GM18502 (cell line): ENCODE results near the gene PCDHGA9.
A peak's percentile ranks its signal among the peaks of the same experiment; 100 is the strongest.
"Not testable (repeated sequence)": the region's sequence is repeated elsewhere in the genome, so short reads cannot be mapped to it uniquely, and the experiment has no call there.

Source experiments
- ATAC-seq: cut with Tn5 transposase; IDR thresholded peaks from one replicate; pipeline ENCODE4 v1.9.1; 2021; ENCODE audit warnings: mild to moderate bottlenecking; ENCODE audit not compliant: unreplicated experiment, poor library complexity

The PCDHGA9 gene

DNA sequence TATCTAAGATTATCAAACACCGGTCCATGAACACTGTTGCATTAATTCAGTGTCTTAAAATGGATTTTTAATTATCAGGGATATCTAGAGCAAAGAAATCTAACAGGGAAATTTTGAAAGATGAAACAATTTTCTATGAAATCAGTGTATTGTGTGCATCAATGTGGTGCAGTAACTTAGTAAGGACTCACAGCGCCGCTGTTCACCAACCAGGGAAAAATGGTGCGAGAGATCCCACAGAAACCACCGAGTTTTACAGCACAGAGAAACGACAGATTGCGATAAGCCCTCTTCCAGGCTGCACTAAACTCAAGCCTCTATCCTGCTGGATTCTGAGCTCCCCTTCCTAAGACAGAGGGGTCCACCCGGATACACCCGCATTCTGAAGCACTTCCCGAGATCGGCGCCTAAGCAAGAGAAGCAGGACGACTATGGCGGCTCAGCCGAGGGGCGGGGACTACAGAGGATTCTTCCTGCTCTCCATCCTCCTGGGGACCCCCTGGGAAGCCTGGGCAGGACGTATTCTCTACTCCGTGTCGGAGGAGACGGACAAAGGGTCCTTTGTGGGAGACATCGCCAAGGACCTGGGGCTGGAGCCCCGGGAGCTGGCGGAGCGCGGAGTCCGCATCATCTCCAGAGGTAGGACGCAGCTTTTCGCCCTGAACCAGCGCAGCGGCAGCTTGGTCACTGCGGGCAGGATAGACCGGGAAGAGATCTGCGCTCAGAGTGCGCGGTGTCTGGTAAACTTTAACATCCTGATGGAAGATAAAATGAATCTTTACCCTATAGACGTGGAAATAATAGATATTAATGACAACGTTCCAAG lies 19.9 kb upstream of the PCDHGA9 start, which contains the start of gene PCDHGA7:
PCDHGA7 (plus strand) TSS at position 274 of the 826 bp plus-strand sequence; CDS start at position 432, 158 bp downstream.
- ATAC-seq = no peak

DNA sequence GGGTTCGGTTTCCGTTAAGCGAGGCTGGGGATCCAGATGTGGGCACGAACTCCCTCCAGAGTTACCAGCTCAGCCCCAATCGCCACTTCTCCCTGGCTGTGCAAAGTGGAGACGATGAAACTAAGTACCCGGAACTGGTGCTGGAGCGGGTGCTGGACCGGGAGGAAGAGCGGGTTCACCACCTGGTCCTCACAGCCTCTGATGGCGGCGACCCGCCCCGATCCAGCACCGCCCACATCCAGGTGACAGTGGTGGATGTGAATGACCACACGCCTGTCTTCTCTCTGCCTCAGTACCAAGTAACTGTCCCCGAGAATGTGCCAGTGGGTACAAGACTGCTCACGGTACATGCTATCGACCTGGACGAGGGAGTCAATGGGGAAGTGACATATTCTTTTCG lies 19.2 kb upstream of the PCDHGA9 start:
- ATAC-seq = no peak

DNA sequence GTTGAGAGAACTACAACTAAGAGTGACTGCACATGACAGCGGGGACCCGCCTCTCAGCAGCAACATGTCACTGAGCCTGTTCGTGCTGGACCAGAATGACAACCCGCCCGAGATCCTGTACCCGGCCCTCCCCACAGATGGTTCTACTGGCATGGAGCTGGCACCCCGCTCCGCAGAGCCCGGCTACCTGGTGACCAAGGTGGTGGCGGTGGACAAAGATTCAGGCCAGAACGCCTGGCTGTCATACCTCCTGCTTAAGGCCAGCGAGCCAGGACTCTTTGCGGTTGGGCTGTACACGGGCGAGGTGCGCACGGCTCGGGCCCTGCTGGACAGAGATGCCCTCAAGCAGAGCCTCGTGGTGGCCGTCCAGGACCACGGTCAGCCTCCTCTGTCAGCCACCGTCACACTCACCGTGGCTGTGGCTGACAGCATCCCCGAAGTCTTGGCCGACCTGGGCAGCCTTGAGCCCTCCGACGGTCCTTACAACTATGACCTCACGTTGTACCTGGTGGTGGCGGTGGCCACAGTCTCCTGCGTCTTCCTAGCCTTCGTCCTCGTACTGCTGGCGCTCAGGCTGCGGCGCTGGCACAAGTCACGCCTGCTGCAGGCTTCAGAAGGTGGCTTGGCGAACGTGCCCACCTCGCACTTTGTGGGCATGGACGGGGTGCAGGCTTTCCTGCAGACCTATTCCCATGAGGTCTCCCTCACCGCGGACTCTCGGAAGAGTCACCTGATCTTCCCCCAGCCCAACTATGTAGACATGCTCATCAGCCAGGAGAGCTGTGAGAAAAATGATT lies 17.9 kb upstream of the PCDHGA9 start:
- ATAC-seq = no peak

DNA sequence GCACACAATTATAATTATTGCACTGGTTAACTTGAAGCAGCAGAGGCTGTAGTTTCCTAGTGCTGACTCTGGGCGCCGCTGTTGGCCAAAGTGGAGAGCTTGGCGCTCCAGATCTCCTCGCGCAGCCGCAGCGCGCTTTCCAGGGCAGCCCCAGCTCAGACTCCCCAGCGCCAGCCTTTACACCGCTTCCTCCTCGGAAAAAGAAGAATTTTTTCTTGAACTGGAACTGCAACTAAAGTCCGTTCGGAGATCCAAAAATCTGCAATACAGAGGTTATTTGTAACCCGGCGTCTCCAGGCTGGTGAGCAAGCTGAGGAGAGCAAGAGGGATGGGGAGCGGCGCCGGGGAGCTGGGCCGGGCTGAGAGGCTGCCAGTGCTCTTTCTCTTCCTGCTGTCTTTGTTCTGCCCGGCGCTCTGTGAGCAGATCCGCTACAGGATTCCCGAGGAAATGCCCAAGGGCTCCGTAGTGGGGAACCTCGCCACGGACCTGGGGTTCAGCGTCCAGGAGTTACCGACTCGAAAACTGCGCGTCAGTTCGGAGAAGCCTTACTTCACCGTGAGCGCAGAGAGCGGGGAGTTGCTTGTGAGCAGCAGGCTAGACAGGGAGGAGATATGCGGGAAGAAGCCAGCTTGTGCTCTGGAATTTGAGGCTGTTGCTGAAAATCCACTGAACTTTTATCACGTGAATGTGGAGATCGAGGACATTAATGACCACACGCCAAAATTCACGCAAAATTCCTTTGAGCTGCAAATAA lies 14.8 kb upstream of the PCDHGA9 start, which contains the start of gene PCDHGB4:
PCDHGB4 (plus strand) TSS at position 142 of the 755 bp plus-strand sequence; CDS start at position 329, 187 bp downstream.
- ATAC-seq = peak; percentile 97

- ATAC-seq = no peak
These were observed 13.9 kb upstream of the PCDHGA9 start for GRCh38 chr5:141388661-141389060.

DNA sequence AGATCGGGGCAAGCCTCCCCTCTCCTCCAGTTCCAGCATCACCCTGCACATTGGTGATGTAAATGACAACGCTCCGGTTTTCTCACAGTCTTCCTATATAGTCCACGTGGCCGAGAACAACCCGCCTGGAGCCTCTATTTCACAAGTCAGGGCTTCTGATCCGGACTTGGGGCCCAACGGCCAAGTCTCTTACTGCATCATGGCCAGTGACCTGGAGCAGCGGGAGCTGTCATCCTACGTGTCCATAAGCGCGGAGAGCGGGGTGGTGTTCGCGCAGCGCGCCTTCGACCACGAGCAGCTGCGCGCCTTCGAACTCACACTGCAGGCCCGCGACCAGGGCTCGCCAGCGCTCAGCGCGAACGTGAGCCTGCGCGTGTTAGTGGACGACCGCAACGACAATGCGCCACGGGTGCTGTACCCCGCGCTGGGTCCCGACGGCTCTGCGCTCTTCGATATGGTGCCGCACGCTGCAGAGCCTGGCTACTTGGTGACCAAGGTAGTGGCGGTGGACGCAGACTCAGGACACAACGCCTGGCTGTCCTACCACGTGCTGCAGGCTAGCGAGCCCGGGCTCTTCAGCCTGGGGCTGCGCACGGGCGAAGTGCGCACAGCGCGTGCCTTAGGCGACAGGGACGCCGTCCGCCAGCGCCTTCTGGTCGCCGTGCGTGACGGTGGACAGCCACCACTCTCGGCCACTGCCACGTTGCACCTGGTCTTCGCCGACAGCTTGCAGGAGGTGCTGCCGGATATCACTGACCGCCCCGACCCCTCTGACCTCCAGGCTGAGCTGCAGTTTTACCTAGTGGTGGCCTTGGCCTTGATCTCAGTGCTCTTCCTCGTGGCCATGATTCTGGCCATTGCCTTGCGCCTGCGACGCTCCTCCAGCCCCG lies 13.2 kb upstream of the PCDHGA9 start:
- ATAC-seq = no peak

DNA sequence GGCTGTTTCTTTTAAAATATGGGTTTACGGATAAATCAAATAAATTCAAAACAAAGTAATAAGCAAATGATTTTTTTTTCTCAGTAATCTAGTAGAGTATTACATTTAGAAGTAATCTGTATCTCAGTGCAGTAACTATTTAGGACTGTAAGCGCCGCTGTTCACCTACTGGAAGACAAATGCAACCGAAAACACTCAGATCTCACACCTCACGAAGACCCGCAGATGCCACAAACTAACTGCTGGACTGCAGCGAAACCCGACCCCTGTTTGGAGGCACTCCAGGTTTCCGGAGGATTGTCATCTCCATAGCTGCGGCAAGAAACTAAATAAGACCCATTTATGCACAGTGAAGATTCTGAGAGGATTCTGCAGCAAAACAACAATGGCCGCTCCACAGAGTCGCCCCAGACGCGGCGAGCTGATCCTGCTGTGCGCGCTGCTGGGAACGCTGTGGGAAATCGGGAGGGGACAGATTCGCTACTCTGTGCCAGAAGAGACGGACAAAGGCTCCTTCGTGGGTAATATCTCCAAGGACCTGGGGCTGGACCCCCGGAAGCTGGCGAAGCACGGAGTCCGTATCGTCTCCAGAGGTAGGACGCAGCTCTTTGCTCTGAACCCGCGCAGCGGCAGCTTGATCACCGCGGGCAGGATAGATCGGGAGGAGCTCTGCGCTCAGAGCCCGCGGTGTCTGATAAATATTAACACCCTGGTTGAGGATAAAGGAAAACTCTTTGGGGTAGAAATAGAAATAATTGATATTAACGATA lies 10.0 kb upstream of the PCDHGA9 start, which contains the start of gene PCDHGA8:
PCDHGA8 (plus strand) TSS at position 205 of the 770 bp plus-strand sequence; CDS start at position 386, 181 bp downstream.
- no peak for ATAC-seq

DNA sequence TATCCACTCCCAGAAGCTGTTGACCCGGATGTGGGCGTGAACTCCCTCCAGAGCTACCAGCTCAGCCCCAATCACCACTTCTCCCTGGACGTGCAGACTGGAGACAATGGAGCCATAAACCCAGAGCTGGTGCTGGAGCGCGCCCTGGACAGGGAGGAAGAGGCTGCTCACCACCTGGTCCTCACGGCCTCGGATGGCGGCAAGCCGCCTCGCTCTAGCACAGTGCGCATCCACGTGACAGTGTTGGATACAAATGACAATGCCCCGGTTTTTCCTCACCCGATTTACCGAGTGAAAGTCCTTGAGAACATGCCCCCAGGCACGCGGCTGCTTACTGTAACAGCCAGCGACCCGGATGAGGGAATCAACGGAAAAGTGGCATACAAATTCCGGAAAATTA lies 9.3 kb upstream of the PCDHGA9 start:
- ATAC-seq = no peak

GRCh38 chr5:141394401-141395187 lies 8.0 kb upstream of the PCDHGA9 start:
- ATAC-seq = not testable (repeated sequence)

DNA sequence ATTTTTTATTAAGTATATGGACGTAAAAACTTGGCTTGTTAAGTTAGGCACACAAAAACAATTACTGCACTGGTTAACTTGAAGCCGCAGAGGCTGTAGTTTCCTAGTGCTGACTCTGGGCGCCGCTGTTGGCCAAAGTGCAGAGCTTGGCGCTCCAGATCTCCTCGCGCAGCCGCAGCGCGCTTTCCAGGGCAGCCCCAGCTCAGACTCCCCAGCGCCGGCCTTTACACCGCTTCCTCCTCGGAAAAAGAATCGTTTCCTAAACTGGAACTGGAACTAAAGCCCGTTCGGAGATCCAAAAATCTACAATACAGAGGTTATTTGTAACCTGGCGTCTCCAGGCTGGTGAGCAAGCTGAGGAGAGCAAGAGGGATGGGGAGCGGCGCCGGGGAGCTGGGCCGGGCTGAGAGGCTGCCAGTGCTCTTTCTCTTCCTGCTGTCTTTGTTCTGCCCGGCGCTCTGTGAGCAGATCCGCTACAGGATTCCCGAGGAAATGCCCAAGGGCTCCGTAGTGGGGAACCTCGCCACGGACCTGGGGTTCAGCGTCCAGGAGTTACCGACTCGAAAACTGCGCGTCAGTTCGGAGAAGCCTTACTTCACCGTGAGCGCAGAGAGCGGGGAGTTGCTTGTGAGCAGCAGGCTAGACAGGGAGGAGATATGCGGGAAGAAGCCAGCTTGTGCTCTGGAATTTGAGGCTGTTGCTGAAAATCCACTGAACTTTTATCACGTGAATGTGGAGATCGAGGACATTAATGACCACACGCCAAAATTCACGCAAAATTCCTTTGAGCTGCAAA lies 4.6 kb upstream of the PCDHGA9 start, which contains the start of gene PCDHGB5:
PCDHGB5 (plus strand) TSS at position 192 of the 796 bp plus-strand sequence; CDS start at position 373, 181 bp downstream.
- ATAC-seq = peak; percentile 99

DNA sequence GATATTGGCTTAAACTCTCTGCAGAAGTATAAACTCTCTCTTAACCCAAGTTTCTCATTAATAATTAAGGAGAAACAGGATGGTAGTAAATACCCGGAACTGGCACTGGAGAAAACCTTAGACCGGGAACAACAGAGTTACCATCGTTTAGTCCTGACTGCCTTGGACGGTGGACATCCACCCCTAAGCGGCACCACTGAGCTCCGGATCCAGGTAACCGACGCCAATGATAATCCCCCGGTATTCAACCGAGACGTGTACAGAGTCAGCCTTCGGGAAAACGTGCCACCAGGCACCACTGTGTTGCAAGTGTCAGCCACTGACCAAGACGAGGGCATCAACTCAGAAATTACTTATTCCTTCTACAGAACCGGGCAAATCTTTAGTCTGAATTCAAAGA lies 4.0 kb upstream of the PCDHGA9 start:
- no peak for ATAC-seq

DNA sequence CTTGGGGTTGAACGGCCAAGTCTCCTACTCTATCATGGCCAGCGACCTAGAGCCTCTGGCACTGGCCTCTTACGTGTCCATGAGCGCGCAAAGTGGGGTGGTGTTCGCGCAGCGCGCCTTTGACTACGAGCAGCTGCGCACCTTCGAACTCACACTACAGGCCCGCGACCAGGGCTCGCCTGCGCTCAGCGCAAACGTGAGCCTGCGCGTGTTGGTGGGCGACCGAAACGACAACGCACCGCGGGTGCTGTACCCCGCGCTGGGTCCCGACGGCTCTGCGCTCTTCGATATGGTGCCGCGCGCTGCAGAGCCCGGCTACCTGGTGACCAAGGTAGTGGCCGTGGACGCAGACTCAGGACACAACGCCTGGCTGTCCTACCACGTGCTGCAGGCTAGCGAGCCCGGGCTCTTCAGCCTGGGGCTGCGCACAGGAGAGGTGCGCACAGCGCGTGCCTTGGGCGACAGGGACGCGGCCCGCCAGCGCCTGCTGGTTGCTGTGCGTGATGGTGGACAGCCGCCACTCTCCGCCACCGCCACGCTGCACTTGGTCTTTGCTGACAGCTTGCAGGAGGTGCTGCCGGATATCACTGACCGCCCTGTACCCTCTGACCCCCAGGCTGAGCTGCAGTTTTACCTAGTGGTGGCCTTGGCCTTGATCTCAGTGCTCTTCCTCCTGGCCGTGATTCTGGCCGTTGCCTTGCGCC lies 2.9 kb upstream of the PCDHGA9 start:
- no peak for ATAC-seq

DNA sequence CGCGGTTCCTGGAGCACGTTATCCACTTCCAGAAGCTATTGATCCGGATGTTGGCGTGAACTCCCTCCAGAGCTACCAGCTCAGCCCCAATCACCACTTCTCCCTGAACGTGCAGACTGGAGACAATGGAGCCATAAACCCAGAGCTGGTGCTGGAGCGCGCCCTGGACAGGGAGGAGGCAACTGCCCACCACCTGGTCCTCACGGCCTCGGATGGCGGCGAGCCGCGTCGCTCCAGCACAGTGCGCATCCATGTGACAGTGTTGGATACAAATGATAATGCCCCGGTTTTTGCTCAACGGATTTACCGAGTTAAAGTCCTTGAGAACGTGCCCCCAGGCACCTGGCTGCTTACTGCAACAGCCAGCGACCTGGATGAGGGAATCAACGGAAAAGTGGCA lies 809 bp downstream of the PCDHGA9 start:
- ATAC-seq = no peak

- peak; percentile 86 for ATAC-seq
These were observed 5.4 kb downstream of the PCDHGA9 start, which contains the start of gene PCDHGB6 for GRCh38 chr5:141407790-141408505. Gene PCDHGB6 (plus strand): TSS chr5:141408021. CDS start chr5:141408203, 182 bp downstream.

DNA sequence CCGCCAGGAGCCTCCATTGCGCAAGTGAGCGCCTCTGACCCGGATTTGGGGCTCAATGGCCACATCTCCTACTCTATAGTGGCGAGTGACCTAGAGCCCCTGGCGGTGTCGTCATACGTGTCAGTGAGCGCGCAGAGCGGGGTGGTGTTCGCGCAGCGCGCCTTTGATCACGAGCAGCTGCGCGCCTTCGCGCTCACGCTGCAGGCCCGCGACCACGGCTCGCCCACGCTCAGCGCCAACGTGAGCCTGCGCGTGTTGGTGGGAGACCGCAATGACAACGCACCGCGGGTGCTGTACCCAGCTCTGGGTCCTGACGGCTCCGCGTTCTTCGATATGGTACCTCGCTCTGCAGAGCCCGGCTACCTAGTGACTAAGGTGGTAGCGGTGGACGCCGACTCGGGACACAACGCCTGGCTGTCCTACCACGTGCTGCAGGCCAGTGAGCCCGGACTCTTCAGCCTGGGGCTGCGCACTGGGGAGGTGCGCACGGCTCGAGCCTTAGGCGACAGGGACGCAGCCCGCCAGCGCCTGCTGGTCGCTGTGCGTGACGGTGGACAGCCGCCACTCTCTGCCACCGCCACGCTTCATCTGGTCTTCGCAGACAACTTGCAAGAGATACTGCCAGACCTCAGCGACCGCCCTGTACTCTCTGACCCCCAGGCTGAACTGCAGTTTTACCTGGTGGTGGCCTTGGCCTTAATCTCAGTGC lies 7.2 kb downstream of the PCDHGA9 start:
- ATAC-seq = no peak
